ENCODE results near the gene PLXND1. TPM values are rescaled to one million over a fixed set of nuclear protein-coding genes. Genes with fewer than 3 reads are reported as not detected.

Gene PLXND1
- total RNA-seq, 1 experiment from 2014 or later: 47.3 TPM

GRCh38 chr3:129619726-129620162 is 13.3 kb upstream of the PLXND1 start:
- CTCF ChIA-PET: no interaction called here
- H3K36me3 ChIP-seq (ENCODE audit: control insufficient read depth in 1 of 2, insufficient read depth in 2 of 2, low read length in 2 of 2): no peaks in the 10 kb centered on the region
- H3K9me3 ChIP-seq (ENCODE audit: control insufficient read depth in 1 of 2, insufficient read depth in 1 of 2, low read depth in 1 of 2, low read length in 2 of 2): no peaks in the 10 kb centered on the region
- no peaks in the 10 kb centered on the region for H3K9me2 ChIP-seq (ENCODE audit: insufficient read depth)
- H2AFZ ChIP-seq (ENCODE audit: low read depth, low read length, poor library complexity, severe bottlenecking): no peak overlapping the region
- no TSS peak for BruUV-seq (replicated peaks)
- RAD21 ChIA-PET (ENCODE audit: low non-redundant PET in 1 of 2, low total read pairs in 2 of 2, uncharacterized antibody in 2 of 2, unreplicated experiment in 2 of 2): no interaction called here
- ATAC-seq: no peak
- H3K4me2 ChIP-seq (ENCODE audit: low read length): no peak overlapping the region
- H3K9ac ChIP-seq (ENCODE audit: low read length): no peak overlapping the region
- H3K4me1 ChIP-seq (ENCODE audit: control insufficient read depth in 1 of 2, insufficient read depth in 2 of 2, low read length in 2 of 2): peaks cover 4 to 9% of the 10 kb centered on the region in 2 experiments; a peak in 3 of 4 replicates
- DNase-seq (ENCODE audit: low read depth, low spot score): no peak
- H3K27ac ChIP-seq (ENCODE audit: low read depth, low read length): no peak overlapping the region
- POLR2A ChIA-PET: no interaction called here
- intact Hi-C loops (cut with micrococcal nuclease): no loop called here
- TF ChIP-seq POLR2A (IDR thresholded peaks at IDR 0.05; ENCODE audit: borderline replicate concordance, extremely low read depth, insufficient read depth, insufficient read length): no peak
- no peak for TF ChIP-seq ZNF274 (IDR thresholded peaks at IDR 0.05; ENCODE audit: low read depth, low read length)
- TF ChIP-seq, protein P1, sequence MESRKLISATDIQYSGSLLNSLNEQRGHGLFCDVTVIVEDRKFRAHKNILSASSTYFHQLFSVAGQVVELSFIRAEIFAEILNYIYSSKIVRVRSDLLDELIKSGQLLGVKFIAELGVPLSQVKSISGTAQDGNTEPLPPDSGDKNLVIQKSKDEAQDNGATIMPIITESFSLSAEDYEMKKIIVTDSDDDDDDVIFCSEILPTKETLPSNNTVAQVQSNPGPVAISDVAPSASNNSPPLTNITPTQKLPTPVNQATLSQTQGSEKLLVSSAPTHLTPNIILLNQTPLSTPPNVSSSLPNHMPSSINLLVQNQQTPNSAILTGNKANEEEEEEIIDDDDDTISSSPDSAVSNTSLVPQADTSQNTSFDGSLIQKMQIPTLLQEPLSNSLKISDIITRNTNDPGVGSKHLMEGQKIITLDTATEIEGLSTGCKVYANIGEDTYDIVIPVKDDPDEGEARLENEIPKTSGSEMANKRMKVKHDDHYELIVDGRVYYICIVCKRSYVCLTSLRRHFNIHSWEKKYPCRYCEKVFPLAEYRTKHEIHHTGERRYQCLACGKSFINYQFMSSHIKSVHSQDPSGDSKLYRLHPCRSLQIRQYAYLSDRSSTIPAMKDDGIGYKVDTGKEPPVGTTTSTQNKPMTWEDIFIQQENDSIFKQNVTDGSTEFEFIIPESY (IDR thresholded peaks at IDR 0.05; ENCODE audit: extremely low read depth, insufficient replicate concordance, low read length): no peak
- TF ChIP-seq ATF3 (IDR thresholded peaks at IDR 0.05): no peak
- TF ChIP-seq, protein P2, sequence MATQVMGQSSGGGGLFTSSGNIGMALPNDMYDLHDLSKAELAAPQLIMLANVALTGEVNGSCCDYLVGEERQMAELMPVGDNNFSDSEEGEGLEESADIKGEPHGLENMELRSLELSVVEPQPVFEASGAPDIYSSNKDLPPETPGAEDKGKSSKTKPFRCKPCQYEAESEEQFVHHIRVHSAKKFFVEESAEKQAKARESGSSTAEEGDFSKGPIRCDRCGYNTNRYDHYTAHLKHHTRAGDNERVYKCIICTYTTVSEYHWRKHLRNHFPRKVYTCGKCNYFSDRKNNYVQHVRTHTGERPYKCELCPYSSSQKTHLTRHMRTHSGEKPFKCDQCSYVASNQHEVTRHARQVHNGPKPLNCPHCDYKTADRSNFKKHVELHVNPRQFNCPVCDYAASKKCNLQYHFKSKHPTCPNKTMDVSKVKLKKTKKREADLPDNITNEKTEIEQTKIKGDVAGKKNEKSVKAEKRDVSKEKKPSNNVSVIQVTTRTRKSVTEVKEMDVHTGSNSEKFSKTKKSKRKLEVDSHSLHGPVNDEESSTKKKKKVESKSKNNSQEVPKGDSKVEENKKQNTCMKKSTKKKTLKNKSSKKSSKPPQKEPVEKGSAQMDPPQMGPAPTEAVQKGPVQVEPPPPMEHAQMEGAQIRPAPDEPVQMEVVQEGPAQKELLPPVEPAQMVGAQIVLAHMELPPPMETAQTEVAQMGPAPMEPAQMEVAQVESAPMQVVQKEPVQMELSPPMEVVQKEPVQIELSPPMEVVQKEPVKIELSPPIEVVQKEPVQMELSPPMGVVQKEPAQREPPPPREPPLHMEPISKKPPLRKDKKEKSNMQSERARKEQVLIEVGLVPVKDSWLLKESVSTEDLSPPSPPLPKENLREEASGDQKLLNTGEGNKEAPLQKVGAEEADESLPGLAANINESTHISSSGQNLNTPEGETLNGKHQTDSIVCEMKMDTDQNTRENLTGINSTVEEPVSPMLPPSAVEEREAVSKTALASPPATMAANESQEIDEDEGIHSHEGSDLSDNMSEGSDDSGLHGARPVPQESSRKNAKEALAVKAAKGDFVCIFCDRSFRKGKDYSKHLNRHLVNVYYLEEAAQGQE (IDR thresholded peaks at IDR 0.05; ENCODE audit: low read depth): no peak
- TF ChIP-seq POLR2AphosphoS5 (IDR thresholded peaks at IDR 0.05; ENCODE audit: low read depth, low read length): no peak
- TF ChIP-seq TCF7L2 (IDR thresholded peaks at IDR 0.05; ENCODE audit: borderline replicate concordance, extremely low read depth, insufficient read depth, insufficient read length): no peak
- TF ChIP-seq EGR1 (IDR thresholded peaks at IDR 0.05; ENCODE audit: low read depth): no peak
- no peak for TF ChIP-seq RAD21 (IDR thresholded peaks at IDR 0.05; ENCODE audit: low read depth)
- TF ChIP-seq CEBPB (IDR thresholded peaks at IDR 0.05; ENCODE audit: low read depth): no peak
- no peak for TF ChIP-seq CBX3 (IDR thresholded peaks at IDR 0.05; ENCODE audit: low read depth)
- TF ChIP-seq, protein P3, sequence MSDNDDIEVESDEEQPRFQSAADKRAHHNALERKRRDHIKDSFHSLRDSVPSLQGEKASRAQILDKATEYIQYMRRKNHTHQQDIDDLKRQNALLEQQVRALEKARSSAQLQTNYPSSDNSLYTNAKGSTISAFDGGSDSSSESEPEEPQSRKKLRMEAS (IDR thresholded peaks at IDR 0.05): no peak
- no peaks in the 10 kb centered on the region for H3K79me2 ChIP-seq (ENCODE audit: insufficient read depth, low read length)
- no peaks in the 10 kb centered on the region for H4K20me1 ChIP-seq (ENCODE audit: insufficient read depth)
- H3K27me3 ChIP-seq (ENCODE audit: insufficient read depth, low read length): no peaks in the 10 kb centered on the region
- no peak overlapping the region for H3K4me3 ChIP-seq (replicated peaks in 1 of 2; ENCODE audit: low read depth in 1 of 2, low read length in 2 of 2)

All from HCT116 (cell line).